Neural progenitor cell (in vitro differentiated cells): Measurements from ENCODE around the gene IL21R.

Experiments
- EZH2 ChIP-seq: fragments of 200-600 bp; sonication (generic); IDR thresholded peaks from 2 replicates; pipeline ENCODE4 v1.6.1; 2017; ENCODE audit warnings: antibody characterized with exemption, mild to moderate bottlenecking, moderate library complexity
- EZH2phosphoT487 ChIP-seq: fragments of 200-600 bp; sonication (generic); IDR thresholded peaks from 2 replicates; pipeline ENCODE4 v1.6.1; 2017; ENCODE audit warnings: antibody characterized with exemption
- TF ChIP-seq, protein P1 (sequence below): fragments of 200-600 bp; sonication (generic); IDR thresholded peaks from 2 replicates; pipeline ENCODE4 v1.5.1; 2017; ENCODE audit warnings: antibody characterized with exemption, mild to moderate bottlenecking

DNA sequence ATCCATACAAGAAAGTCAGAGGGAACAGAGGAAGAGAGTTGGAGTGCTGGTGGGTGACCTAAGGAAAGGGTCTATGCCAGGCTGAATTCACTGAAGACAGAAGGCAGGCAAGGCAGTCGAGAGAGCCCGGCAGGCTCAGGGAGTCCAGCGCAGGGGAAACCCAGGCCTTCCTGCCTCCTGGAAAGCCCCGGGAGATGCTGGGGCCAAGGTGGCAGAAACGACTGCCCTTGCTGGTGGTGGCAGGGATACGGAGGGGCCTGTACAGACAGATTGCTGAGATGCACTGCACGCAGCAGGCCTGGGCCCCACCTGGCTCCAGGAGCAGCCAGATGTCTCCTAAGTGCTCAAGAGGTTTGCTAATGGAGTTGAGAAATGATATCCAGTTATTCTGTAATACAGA is 87.9 kb downstream of the IL21R start:
- TF ChIP-seq, protein P1, sequence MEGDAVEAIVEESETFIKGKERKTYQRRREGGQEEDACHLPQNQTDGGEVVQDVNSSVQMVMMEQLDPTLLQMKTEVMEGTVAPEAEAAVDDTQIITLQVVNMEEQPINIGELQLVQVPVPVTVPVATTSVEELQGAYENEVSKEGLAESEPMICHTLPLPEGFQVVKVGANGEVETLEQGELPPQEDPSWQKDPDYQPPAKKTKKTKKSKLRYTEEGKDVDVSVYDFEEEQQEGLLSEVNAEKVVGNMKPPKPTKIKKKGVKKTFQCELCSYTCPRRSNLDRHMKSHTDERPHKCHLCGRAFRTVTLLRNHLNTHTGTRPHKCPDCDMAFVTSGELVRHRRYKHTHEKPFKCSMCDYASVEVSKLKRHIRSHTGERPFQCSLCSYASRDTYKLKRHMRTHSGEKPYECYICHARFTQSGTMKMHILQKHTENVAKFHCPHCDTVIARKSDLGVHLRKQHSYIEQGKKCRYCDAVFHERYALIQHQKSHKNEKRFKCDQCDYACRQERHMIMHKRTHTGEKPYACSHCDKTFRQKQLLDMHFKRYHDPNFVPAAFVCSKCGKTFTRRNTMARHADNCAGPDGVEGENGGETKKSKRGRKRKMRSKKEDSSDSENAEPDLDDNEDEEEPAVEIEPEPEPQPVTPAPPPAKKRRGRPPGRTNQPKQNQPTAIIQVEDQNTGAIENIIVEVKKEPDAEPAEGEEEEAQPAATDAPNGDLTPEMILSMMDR = no peak
- TF ChIP-seq EZH2 = no peak
- no peak for TF ChIP-seq EZH2phosphoT487
